ENCODE results near the gene DERA. TPM values are rescaled to one million over a fixed set of nuclear protein-coding genes. Genes with fewer than 3 reads are reported as not detected.

Gene DERA
- total and polyA plus RNA-seq, 2 of the 8 experiments (the other 6 are each of a cell fraction or from before 2014, with no cell fraction given) = 13.1 to 17.1 TPM

DNA sequence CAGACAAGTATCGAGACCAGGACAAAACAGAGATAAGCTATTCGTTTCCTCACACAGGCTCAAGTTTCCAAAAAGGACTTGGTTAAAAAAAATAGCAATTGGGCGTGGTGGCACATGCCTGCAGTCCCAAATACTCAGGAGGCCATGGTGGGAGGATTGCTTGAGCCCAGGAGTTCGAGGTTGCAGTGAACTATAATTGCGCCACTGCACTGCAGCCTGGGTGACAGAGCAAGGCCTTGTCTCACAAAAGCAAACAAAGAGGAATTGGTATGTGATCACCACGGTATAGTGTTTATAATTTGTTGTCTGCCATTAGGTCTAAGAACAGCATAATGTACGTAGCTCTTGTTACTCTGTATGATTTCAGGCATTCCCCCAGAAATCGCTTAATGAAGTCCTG lies 175.3 kb downstream of the DERA start (continued):
- TF ChIP-seq FOSL1 (IDR thresholded peaks at IDR 0.05; ENCODE audit: insufficient read depth, low read depth, low read length) = no peak
- TF ChIP-seq SIN3A (conservative IDR thresholded peaks at IDR 0.05 in 1 of 2, IDR thresholded peaks at IDR 0.05 in 1 of 2; ENCODE audit: low read depth in 1 of 2, low read length in 2 of 2) = no peak
- no peak for TF ChIP-seq CHD2 (IDR thresholded peaks at IDR 0.05; ENCODE audit: low read length)
- no peak for TF ChIP-seq BCL11A (IDR thresholded peaks at IDR 0.05; ENCODE audit: low read depth in 2 of 2, low read length in 2 of 2)
- no peak for TF ChIP-seq CHD1 (IDR thresholded peaks at IDR 0.05; ENCODE audit: low read depth, low read length)
- TF ChIP-seq ZNF274 (IDR thresholded peaks at IDR 0.05; ENCODE audit: borderline replicate concordance, extremely low read depth, low read length) = no peak
